Activated CD4-positive, CD25-positive, alpha-beta regulatory T cell treated with anti-CD3 and anti-CD28 coated beads, Interleukin-2, amount 50 U/mL, for 24 hours (primary cell): ENCODE measurements around the gene PRPF6.
"Not testable (repeated sequence)": the region's sequence is repeated elsewhere in the genome, so short reads cannot be mapped to it uniquely, and the experiment has no call there.

ENCODE experiments used
- ATAC-seq, 2 donors: fragments of 150-1000 bp; cut with Tn5 transposase; one replicate each; pipeline ENCODE4 v1.10.0; 2021; ENCODE audit warnings: mild to moderate bottlenecking in 1 of 2, moderate library complexity in 1 of 2

PRPF6 gene

GRCh38 chr20:63960654-63961621 lies 20.0 kb upstream of the PRPF6 start:
- ATAC-seq: not testable (repeated sequence)

- ATAC-seq: no peak
Observed at GRCh38 chr20:63961664-63962425, 19.1 kb upstream of the PRPF6 start.

DNA sequence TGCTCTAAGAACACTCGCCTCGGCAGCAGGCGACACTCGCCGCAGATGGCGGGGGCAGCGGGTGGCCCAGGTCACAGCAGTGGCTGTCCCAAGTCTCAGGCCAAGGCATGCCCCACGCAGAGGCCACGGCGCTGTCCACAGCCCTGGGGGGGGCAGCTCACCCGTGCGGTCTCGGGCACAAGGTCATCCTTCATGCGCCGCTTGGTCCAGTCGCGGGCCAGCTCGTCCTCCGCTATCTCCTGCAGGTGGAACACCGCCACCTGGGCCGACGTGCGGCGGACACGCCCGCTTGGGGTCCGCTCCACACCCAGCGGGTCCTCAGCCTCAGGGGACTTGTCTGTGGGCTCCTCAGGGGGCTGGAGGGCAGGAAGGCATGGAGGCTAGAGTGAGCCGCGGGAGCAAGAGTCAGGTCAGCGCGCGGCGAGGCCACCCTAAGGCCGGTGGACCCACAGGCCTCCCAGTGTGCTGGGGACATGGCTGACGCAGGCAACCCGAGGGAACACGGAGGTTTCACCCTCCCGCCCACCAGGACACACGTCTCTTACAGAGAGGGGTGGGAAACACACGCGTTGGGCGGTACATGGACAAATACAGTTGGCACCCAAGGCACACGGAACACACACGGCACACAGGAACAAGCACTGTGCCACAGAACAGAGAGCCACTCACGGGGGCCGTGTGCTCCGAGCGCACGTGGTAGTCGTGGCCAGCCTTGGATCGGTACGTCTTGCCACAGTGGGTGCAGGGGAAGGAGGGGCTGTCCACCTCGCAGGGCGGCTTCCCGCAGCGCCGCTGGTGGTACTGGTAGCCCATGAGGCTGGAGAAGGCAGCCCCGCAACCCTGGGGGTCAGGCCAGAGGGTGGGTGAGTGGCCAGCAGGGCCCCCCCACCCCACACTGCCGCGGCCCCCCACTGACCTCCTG lies 18.2 kb upstream of the PRPF6 start:
- no peak for ATAC-seq

DNA sequence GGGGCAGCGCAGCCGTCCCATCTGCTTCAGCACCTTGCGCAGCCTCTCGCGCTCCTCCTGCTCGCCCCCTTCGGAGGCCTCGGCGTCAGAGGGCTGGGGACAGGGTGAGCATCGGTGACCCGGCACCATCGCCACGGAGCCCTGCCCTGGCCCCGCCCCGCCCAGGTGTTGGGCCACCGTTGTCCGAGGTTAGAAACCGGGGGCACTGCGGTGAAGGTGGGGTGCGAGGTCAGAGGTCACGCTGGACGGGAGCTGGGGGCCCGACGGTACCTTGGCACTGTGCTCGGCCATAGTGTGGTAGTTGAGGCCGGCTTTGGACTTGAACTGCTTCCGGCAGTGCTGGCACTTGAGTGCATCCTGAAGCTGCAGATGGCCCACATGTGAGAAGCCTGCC lies 17.6 kb upstream of the PRPF6 start:
- ATAC-seq: no peak

DNA sequence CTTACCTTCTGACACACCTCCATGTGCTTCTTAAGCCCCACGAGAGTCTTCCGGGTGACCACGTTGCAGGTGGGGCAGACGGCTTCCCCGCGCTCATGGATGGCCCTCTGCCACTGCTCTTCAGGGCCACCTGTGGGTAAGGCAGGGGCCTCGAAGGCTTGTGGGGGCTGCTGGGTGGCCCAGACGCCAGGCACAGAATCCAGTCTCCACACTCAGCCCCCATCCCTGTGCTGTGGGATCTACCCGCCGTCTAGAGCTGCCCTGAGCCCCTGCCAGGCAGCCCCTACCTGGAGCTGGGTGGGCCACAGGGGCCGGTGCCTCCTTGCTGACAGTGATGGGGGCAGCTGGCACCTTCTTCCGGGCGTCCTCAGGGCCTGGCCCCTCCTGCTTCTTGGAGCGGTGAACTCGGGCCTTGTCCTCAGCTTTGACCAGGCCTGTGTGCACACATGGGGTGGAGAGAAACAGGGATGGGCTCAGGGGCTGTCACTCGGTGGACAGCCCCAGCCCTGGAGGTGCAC lies 17.1 kb upstream of the PRPF6 start:
- no peak for ATAC-seq

GRCh38 chr20:63964412-63964811 lies 16.5 kb upstream of the PRPF6 start:
- ATAC-seq: no peak

- no peak for ATAC-seq
Observed at GRCh38 chr20:63966172-63966943, 14.6 kb upstream of the PRPF6 start.

DNA sequence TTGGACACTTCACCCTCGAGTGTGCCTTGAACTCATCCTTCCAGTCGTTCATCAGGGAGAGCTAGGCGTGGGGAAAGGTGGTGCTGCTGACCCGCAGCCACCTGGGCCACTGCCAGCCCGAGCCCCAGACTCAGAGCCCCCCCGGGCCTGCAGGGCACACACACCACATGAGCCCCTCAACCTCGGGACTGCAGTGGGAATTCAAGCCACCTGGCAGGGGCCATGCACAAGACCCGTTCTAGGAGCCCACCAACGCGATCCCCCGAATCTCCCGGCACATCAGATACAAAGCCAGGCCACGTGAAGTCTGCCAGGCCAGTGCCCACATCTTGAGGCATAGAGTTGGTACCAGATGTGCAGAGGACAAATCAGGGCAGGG lies 14.0 kb upstream of the PRPF6 start:
- no peak for ATAC-seq

- ATAC-seq: no peak
Observed at GRCh38 chr20:63967330-63968135, 13.4 kb upstream of the PRPF6 start.

GRCh38 chr20:63968136-63968927 lies 12.6 kb upstream of the PRPF6 start:
- no peak for ATAC-seq

- ATAC-seq: peak; percentile 29 to 34
Observed at GRCh38 chr20:63968928-63969760, 11.8 kb upstream of the PRPF6 start.

- peak; percentile 48 to 53 for ATAC-seq
Observed at GRCh38 chr20:63969838-63970713, 10.9 kb upstream of the PRPF6 start, which contains the start of gene ZNF512B. ZNF512B (minus strand) TSS chr20:63969930; CDS start chr20:63967950, 1,980 bp downstream.

DNA sequence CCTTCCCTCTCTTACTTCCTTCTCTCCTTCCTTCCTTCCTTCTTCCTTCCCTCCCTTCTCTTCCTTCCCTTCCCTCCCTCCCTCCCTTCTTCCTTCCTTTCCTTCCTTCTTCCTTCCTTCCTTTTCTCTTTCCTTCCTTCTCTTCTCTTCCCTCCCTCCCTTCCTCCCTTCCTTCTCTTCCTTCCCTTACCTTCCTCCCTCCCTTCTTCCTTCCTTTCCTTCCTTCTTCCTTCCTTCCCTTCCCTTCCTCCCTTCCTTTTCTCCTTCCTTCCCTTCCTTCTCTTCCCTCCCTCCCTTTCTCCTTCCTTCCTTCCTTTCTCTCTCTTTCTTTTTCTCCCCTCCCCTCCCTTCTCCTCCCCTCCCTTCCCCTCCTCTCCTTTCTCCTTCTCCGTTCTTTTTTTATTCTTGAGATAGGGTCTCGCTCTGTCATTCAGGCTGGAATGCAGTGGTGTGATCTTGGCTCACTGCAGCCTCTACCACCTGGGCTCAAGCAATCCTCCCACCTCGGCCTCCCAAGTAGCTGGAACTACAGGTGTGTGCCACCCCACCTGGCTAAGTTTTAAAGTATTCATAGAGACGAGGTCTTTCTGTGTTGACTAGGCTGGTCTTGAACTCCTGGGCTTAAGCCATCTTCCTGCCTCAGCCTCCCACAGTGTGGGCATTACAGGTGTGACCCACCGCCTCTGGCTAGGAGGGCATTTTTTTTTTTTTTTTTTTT lies 10.1 kb upstream of the PRPF6 start:
- ATAC-seq: no peak

GRCh38 chr20:63971960-63972311 lies 9.0 kb upstream of the PRPF6 start:
- not testable (repeated sequence) for ATAC-seq

- ATAC-seq: no peak
Observed at GRCh38 chr20:63972312-63973159, 8.4 kb upstream of the PRPF6 start.

DNA sequence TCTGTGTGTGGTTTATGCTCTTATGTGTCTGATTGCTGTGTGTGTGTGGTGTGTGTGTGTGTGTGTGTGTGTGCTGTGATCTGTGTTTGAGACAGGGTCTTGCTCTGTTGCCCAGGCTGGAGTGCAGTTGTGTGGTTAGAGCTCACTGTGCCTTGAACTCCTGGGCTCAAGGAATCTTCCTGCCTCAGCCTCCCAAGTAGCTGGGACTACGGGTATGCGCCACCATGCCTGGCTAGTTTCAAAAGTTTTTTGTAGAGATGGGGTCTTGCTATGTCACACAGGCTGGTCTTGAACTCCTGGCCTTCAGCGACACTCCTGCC lies 7.8 kb upstream of the PRPF6 start:
- ATAC-seq: no peak
